Measurements from ENCODE around the gene CALY. TPM values are rescaled to one million over a fixed set of nuclear protein-coding genes. Genes with fewer than 3 reads are reported as not detected.

CALY gene
- total RNA-seq, 1 donor from 2014 or later, result not detected

DNA sequence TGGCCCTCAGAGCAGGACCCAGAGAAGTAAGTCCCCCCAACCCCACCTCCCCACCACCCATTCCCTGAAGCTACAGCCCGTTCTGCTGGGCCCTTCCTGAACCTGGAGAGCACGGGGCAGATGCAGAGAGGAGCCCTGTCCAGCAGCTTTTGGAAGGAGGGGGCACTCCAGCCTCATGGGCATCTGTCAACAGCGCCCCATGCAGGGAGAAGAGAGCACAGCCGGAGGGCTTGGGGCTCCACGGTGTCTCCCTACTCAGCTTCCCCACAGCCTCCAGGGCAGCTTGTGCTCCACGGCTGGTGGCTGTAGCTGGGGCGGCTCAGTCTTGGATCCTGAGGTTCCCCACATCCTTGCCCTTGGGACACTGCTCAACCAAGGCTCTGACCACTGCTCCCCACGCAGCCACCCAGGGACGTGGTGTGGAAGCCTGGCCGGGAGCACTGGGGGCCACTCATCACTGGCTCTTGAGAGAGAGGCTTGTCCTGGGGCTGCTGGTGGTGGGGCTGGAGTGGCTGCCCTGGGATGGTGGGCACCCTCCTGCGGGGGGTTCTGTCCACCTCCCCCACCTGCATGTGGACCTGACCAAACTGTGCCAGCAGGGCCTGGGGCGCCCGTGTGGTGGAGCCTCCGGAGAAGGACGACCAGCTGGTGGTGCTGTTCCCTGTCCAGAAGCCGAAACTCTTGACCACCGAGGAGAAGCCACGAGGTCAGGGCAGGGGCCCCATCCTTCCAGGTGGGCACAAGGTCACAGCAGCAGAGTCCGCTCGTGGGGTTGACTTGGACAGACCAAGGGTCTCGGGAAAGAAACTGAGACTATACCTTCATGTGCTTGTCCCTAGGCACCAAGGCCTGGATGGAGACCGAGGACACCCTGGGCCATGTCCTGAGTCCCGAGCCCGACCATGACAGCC is 15.0 kb upstream of the CALY start:
- Mint-ChIP-seq H3K4me1 (peaks cover 6% of the 10 kb centered on the region), H3K4me3 (no peak overlapping the region), H3K9me3 (no peaks in the 10 kb centered on the region), H3K27me3 (peaks cover 4% of the 10 kb centered on the region), H3K27ac (no peak overlapping the region), H3K36me3 (ENCODE audit: low read depth) (no peaks in the 10 kb centered on the region)
- TF ChIP-seq CTCF (IDR thresholded peaks at IDR 0.05), result no peak
- ATAC-seq (ENCODE audit: low read depth) (no peak), DNase-seq (no peak)
- intact Hi-C loops (cut with micrococcal nuclease), result no loop called here
- ChIA-PET CTCF (no interaction called here), POLR2A (no interaction called here)

DNA sequence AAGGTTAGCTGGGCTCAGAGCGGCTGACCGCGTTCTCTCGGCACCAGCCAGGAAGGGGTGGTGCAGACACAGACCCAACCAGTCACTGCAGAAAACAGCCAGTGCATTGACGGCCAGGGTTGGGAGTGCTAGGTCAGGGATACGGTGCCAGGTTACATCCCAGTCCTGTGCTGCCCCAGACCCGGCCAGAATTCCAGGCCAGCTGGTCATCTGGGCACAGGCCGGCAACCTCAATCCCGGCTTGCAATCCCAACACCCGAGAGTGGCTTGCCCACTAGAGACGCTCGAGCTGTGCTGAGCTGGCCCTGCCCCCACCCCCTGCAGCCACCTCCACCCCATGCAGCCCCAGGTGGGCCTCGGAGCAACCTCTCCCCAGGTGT is 14.2 kb upstream of the CALY start:
- CTCF ChIA-PET, result no interaction called here
- POLR2A ChIA-PET, result no interaction called here
- DNase-seq (no peak), ATAC-seq (ENCODE audit: low read depth) (no peak)
- no peaks in the 10 kb centered on the region for H3K36me3 Mint-ChIP-seq (ENCODE audit: low read depth)
- no peaks in the 10 kb centered on the region for H3K9me3 Mint-ChIP-seq
- H3K4me1 Mint-ChIP-seq, result peaks cover 4% of the 10 kb centered on the region
- H3K27ac Mint-ChIP-seq, result no peak overlapping the region
- TF ChIP-seq CTCF (IDR thresholded peaks at IDR 0.05), result no peak
- H3K27me3 Mint-ChIP-seq, result peaks cover 8% of the 10 kb centered on the region
- H3K4me3 Mint-ChIP-seq, result no peak overlapping the region
- intact Hi-C loops (cut with micrococcal nuclease), result no loop called here

DNA sequence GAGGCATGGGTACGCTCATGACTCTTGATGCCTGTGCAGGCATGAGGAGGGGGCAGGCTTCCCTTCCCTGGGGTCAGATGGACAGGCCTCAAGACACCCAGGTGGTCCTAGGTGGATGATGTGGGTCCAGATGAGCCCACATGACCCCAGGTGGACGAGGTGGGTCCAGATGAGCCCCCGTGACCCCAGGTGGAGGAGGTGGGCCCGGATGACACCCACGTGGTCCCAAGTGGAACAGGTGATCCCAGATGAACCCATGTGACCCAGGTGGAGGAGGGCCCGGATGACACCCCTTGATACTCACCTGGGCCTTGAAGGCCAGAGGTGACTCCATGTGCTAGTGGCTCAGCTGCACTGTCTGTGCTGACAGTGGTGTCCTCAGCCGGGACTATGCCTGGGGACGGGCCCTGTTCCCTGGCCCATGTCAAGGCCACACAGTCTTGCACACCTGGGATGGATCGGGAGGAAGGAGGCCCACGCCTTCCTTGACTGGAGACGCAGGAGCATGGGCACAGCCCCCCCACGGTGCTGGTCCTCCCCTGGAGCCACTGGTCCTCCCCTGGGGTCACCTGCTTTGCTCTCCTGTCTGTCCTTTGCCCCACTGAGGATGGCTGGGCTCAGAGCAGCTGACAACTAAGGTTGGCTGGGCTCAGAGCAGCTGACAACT is 13.7 kb upstream of the CALY start:
- ATAC-seq (ENCODE audit: low read depth) (no peak), DNase-seq (no peak)
- Mint-ChIP-seq H3K27ac (no peak overlapping the region), H3K27me3 (peaks cover 13% of the 10 kb centered on the region), H3K9me3 (no peaks in the 10 kb centered on the region), H3K4me3 (no peak overlapping the region), H3K36me3 (ENCODE audit: low read depth) (no peaks in the 10 kb centered on the region), H3K4me1 (peaks cover 4% of the 10 kb centered on the region)
- CTCF ChIA-PET, result no interaction called here
- no peak for TF ChIP-seq CTCF (IDR thresholded peaks at IDR 0.05)
- POLR2A ChIA-PET, result no interaction called here
- intact Hi-C loops (cut with micrococcal nuclease), result no loop called here

DNA sequence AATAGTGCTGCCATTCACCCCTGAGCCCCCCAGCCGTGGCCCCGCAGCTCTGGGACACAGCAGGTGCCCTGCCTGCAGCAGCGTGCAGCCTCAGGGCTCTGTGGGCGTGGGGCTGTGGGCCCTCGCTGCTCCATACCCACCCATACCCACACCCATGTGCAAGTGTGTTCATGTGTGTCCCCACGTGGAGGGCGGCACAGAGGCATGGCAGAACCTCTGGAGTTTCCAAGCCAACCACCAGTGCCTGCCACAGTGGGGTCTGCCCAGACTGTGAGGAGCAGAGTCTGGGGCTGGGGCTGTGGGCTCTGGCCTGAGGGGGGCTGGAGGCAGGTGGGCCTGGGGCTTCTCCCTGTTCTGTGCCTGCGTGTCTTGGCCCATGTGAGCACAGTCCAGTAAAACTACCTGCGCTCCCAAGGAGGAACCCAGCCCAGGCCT is 12.9 kb upstream of the CALY start:
- Mint-ChIP-seq H3K27ac (no peak overlapping the region), H3K4me3 (no peak overlapping the region), H3K27me3 (peaks cover 22% of the 10 kb centered on the region), H3K36me3 (ENCODE audit: low read depth) (no peaks in the 10 kb centered on the region), H3K4me1 (peaks cover 4% of the 10 kb centered on the region), H3K9me3 (no peaks in the 10 kb centered on the region)
- intact Hi-C loops (cut with micrococcal nuclease), result no loop called here
- ChIA-PET CTCF (no interaction called here), POLR2A (no interaction called here)
- no peak for DNase-seq
- TF ChIP-seq CTCF (IDR thresholded peaks at IDR 0.05), result no peak
- ATAC-seq (ENCODE audit: low read depth), result no peak

GRCh38 chr10:133349160-133349568 is 12.5 kb upstream of the CALY start:
- ATAC-seq (ENCODE audit: low read depth), result no peak
- intact Hi-C loops (cut with micrococcal nuclease), result no loop called here
- Mint-ChIP-seq H3K4me3 (no peak overlapping the region), H3K36me3 (ENCODE audit: low read depth) (no peaks in the 10 kb centered on the region), H3K27me3 (peaks cover 23% of the 10 kb centered on the region), H3K27ac (no peak overlapping the region), H3K4me1 (peaks cover 4% of the 10 kb centered on the region), H3K9me3 (no peaks in the 10 kb centered on the region)
- DNase-seq, result no peak
- POLR2A ChIA-PET, result no interaction called here
- CTCF ChIA-PET, result no interaction called here
- no peak for TF ChIP-seq CTCF (IDR thresholded peaks at IDR 0.05)
